GM21717 (cell line): ENCODE results near the gene FBLL1.
"Not testable (repeated sequence)": the region's sequence is repeated elsewhere in the genome, so short reads cannot be mapped to it uniquely, and the experiment has no call there.

ENCODE experiments used
- ATAC-seq: cut with Tn5 transposase; IDR thresholded peaks from one replicate; pipeline ENCODE4 v1.9.1; 2021; ENCODE audit warnings: mild to moderate bottlenecking, moderate library complexity; ENCODE audit not compliant: unreplicated experiment

FBLL1 gene

DNA sequence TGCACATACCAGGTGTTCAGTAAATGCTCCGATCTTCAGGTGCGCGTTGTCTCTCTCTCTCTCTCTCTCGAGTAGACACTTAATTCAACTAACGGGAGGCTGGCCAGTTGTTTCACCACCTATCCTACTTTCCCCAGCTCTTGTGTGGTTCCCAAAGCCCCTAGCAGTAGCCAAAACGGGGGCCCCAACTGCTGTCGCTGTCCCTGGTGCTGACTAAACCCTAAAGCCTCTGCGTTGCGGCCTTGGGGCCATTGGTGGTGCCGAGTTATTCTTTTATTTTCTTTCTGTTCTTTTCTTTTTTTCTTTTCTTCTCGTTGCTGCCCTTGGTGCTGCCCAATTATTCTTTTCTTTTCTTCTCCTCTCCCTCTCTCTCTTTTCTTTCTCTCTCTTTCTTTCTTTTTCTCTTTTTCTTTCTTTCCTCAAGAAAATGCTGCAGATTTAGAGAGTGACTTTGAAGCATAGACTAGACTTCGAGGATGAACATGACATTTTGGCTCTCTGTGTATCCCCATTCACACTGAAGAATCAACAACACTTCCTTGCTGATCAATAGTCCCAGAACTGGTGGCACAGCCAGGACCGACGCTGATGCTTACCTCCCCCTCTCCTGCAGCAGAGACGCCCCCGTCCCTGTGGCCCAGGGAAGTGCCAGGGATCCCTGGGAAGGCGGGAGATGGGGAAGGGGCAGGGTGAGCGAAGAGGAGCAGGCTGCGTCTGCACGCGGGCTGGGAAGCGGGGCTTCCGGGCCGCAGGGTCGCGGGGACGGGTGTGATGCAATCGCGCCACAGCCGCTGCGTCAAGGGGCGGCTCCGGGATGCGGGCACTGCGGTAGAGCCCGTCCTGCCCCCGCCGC lies at the start of gene FBLL1:
FBLL1 (plus strand) TSS at position 785 of the 853 bp plus-strand sequence. CDS start 200 bp downstream, outside the sequence.
- ATAC-seq = no peak

DNA sequence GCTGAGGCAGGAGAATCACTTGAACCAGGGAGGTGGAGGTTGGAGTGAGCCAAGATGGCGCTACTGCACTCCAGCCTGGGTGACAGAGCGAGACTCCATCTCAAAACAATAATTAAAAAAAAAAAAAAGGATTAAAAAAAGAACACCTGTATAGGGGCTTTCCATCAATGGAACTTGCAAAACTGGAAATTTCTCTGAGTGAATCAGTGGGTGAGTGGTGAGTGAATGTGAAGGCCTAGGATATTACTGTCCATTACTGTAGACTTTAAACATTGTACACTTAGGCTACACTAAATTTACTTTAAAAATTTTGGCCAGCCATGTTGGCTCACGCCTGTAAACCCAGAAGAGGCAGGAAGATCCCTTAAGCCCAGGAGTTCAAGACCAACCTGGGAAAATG lies 48.5 kb upstream of the FBLL1 start:
- ATAC-seq = no peak

DNA sequence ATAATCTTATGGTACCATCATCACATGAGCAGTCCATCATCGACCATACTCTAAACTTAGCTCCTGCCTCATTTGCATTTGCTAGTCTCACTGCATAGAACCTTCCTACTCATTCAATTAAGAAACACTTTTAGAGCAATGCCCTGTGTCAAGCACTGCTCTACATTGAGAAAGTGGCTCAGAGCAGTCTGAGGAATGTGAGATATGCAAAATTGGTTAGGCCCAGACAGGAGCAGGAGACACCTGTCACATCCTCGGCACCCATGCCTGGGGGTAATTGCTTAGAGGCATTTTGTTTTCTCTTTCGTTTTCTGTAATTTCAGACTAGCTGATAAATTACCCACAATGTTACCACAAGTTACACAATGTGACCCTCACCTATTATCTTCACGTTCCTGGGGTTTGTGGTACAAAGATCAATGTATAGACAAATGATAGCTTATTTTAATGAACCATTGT lies 47.7 kb upstream of the FBLL1 start:
- ATAC-seq = peak; percentile 99

DNA sequence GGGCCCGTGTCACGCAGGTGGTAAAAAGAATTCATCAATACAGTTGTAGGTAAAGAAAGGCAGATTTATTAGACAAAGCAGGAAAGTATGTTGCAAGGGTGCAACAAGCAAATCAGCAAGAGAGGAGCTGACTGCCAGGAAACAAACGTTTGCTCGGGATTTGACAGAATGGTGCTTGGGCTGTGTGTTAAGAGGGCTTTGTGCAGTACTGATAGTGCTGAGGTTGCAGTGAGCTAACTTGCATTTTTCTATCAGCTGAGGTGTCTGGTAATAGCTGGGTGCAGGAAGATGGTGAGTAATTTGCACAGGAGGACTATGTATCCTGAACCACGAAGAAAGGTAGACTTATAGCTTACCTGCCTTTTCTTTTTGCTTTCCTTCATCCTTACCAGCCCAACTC lies 46.7 kb upstream of the FBLL1 start:
- ATAC-seq = no peak

DNA sequence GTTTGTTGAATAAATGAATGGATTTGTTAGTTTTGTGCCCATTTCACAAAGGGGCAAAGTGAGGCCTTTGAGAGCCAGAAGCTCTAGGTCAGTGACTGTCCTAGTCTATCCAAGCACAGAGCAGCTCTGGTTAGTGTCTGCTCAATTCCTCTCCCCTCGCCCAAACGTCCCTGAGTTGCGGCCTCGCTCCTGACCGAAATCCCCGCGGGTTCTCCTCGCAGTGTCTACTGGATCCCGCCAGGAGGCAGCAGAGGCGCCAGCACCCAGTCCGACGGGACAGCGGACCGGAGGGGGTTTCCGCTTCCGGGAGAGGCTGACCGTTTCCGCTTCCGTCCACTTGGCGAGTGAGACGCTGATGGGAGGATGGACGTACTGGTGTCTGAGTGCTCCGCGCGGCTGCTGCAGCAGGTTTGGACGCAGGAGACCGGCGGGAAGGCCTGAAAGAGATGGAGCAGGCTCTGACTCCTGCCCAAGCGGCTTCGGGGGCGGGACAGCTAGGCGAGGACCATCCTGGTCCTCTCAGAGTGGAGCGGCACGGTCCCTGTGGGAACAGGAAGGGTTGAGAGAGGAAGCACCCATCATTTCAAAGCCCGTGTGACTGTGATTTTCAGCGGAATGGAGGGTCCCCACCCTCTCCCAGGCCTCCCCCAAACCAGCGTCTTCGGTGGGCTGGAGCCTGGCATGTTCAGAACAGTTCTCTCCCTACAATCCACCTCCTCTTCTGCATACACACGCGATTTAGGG lies 42.8 kb upstream of the FBLL1 start, which contains the start of gene RARS1:
RARS1 (plus strand) TSS at position 336 of the 744 bp plus-strand sequence; CDS start at position 364, 28 bp downstream.
- peak; percentile 75 for ATAC-seq

DNA sequence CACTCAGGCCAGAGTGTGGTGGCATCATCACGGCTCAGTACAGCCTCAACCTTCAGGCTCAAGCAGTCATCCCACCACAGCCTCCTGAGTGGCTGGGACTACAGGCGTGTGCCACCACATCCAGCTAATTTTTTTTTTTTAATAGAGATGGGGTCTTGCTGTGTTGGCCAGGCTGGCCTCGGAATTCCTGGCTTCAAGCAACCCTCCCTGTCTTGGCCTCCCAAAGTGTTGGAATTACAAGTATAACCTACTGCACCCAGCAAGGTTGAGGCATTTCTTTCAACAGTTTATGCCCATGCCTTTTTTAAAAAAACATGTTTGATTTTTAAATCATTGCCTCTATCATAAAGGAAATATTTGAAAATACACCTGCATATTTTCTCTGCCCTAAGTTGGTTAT lies 40.0 kb upstream of the FBLL1 start:
- ATAC-seq = no peak

DNA sequence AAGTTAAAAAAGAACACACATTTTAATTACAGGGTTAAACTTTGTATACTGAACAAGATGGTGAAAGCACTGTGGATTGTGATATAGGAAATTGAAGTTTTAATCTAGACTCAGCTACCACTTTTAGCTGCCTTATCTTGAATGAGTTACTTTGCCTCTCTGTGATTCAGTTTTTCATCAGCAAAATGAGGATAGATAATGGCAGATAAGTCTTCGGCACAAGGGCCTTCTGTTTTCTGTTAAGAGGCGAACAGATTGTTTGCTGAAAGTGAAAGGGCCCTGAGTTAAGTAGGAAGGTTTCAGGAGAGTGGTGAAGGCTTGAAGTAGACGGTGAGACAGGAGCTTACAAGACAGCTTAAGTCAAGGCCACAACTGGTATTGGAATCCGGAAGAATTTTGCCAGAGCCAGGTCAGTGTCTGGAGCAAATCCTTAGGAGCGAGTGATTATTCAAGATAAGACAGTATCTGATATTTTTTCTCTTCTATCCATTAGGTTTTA lies 35.0 kb upstream of the FBLL1 start:
- no peak for ATAC-seq

DNA sequence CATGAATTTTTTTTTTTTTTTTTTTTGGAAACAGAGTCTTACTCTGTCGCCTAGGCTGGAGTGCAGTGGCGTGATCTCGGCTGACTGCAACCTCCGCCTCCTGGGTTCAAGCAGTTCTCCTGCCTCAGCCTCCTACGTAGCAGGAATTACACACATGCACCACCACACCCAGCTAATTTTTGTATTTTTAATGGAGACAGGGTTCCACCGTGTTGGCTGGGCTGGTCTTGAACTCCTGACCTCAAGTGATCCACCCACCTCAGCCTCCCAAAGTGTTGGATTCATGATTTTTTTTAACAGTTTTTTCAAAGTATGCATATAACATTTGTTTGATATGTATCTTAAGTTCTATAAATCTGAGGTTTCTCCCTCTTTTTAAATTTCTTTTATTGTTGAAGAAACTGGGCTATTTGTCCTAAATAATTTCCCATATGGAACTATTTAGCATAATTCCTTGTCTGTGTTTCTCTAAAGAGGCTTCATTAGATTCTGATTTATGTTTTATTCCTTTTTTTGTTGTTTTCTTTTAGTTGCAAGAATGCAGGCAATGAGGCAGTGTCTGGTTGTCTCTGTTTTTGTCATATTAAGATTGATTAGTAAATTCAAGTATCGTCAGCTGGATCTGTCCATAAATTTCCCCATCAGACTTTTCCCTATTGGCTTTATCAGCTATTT lies 26.4 kb upstream of the FBLL1 start:
- ATAC-seq = no peak

DNA sequence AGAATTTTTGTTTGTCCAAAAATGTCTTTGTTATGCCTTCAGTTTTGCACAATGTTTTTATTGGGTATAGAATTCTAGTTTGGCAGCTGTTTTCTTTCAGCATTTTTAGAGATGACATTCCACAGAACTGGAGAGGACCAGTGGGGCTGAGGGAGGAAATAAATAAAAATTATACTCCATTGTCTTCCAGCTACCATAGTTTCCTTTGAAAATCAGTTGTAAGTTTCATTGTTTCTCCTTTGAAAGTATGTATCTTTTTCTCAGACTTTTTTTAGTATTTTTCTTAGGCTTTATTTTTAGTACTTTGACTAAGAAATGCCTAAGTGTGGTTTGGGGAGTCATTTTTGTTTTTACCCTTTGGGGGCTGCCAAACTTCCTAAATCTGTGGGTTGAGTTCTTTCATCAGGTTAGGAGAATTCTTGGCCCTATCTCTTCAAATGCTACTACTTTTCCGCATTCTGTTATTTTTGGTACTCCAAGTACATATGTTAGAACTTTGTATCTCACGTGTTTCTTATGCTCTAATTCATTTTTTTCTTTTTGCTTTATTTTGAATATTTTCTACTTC lies 15.2 kb upstream of the FBLL1 start:
- ATAC-seq = no peak

DNA sequence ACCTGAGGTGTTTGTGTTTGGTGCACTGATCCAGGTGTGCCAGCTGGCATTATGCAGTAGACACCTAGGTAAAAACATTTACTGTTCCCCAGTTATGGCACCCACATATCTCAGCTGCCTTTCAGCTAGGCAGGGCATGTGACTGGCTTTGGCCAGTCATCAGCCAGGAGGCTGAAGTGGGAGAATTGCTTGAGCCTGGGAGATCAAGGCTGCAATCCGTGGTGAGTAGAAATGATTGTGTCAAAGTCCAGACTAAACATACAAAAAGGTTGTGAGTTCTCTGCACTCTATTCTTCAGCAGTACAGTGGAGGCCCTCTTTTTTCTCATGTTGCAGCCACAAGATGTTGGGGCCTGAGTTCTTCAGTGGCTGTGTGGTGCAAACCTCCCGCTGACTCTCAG lies 3.2 kb upstream of the FBLL1 start:
- no peak for ATAC-seq

DNA sequence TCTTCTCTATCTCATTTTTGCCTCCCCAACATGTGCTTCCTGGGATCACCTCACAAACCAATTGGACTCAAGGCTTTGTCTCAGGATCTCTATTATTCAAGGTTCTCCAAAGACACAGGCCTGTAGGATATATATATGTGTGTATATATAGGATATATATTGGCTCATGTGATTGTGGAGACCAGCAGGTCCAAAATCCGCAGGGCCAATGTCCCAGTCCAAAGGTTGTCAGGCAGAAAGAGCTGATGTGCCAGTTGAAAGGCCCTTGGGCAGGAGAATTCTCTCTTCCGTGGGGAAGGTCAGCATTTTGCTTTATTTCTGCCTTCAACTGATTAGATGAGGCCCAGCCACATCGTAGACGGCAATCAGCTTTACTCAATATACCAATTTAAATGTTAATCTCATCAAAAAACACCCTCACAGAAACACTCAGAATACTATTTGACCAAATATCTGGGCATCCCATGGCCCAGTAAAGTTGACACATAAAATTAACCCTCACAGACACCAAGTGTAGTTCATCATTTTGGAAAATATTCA lies 1.3 kb upstream of the FBLL1 start:
- ATAC-seq = no peak

DNA sequence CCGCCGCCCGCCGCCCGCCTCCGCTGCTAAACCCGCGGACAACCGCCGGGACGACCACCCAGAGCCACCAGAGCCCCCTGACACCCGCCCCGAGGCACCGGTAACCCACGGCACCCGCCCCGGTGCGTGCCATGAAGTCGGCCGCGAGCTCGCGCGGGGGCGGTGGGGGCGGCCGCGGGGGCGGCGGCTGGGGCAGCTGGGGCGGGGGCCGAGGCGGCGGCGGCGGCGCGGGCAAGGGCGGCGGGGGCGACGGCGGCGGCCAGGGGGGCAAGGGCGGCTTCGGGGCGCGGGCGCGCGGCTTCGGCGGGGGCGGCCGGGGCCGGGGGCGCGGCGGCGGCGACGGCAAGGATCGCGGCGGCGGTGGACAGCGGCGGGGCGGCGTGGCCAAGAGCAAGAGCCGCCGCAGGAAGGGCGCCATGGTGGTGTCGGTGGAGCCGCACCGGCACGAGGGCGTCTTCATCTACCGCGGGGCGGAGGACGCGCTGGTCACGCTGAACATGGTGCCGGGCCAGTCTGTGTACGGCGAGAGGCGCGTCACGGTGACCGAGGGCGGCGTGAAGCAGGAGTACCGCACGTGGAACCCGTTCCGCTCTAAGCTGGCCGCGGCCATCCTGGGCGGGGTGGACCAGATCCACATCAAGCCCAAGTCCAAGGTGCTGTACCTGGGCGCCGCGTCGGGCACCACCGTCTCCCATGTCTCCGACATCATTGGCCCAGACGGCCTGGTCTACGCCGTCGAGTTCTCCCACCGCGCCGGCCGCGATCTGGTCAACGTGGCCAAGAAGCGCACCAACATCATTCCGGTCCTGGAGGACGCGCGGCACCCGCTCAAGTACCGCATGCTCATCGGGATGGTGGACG lies 499 bp downstream of the FBLL1 start:
- no peak for ATAC-seq

DNA sequence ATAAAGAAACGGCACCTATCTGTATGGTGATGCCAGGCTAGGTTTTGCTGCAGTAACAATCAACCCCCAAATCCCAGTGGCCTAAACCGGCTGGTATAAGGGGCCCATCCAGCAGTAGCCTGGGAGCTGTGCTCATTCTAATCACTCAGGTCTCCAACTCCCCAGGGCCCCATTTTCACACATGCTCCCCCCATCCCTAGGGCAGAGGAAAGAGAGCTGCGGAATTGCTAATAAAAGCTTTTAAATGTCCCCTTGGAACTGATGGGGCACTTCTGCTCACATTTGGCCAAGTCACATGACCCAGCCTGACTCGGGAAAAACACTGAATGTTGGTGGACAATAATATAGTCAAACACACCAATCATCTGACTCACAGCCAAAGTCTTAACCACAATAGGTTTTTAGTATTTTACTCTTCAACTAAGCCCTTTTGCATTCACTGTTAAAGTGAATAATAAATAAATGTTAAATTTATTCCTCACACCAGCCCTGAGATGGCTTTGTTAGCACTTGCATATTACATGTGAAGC lies 1.6 kb downstream of the FBLL1 start:
- ATAC-seq = no peak

DNA sequence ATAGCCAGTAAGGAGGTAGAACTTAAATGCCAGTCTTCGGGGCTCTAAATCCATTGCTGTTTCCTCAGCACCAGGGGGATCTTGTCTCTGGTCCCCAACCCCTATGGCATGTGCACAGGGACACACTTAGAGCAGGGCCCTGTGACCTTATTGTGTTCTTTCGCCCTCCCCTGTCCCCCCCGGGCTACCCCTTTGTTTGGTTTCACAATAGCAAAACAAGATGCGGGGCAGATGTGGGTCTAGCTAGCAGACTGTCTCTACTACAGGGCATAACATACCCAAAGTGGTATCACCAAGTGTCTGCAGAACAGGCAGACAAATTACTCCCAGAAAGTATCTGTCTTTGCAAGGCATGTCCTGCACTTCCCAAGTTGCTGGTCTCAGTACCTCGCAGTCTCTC lies 2.1 kb downstream of the FBLL1 start:
- no peak for ATAC-seq

DNA sequence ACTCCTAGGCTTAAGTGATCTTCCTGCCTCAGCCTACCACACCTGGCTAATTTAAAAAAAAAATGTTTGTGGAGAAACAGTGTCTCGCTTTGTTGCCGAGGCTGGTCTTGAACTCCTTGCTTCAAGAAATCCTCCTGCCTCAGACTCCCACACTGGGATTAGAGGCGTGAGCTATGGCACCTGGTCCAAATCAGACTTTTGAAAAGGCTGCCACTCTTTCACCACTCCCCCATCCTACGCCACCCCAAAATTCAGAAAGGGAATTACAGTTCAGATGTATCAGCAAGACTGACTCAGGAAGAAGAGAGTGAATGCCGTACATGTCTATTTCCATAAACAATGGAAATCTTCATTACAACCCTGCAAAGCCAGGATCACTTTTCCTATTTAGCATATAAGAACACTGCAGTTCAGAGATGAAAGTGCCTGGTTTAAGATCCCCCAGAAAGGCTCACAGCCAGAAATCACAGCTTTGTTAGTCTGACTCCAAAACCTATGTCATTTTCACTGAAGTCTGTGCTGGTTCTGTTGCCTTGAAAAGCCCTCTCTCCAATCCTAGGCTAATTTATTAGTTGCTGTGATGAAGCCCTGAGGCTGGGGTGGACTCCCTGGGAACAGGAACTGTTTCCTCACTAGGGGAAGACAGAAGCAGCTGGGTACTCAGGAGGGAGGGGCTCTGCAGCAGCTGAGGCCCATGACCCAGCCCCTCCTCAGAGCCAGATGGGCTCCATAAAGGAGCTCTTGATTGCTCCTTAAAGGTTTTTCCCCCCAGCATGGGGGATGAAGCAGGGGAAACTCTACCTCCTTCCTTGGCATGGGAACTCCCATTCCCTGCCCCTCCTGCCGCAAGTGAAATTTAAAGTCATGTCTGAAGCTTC lies 3.1 kb downstream of the FBLL1 start:
- no peak for ATAC-seq

DNA sequence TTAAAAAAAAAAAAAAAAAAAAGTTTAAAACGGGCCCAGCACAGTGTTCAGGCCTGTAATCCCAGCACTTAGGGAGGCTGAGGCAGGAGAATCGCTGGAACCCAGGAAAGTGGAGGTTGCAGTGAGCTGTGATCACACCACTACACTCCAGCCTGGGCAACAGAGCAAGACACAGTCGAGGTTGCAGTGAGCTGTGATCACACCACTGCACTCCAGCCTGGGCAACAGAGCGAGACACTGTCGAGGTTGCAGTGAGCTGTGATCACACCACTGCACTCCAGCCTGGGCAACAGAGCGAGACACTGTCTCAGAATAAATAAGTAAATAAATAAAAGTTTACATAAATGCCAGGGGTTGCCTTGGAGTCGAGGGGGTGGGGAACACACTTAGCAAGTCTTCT lies 5.2 kb downstream of the FBLL1 start:
- ATAC-seq = not testable (repeated sequence)

DNA sequence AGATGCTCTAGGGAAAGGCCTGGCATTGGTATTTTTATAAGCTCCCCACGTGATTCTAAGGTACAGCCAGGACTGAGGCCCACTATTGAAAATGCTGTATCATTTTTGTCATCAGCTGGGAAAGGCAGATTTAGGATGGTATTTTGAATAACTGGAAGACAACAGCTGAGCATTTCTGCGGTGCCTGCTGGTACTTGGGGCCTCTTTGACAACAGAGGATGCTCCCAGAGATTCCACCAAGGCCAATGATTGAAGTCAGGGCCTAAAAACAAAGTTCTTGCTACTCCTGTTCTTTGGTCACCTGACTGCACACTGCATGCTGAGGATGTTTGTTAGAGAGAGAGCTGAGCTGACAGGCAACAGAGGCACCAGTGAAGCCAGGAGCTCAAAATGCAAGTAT lies 8.1 kb downstream of the FBLL1 start:
- ATAC-seq = no peak

DNA sequence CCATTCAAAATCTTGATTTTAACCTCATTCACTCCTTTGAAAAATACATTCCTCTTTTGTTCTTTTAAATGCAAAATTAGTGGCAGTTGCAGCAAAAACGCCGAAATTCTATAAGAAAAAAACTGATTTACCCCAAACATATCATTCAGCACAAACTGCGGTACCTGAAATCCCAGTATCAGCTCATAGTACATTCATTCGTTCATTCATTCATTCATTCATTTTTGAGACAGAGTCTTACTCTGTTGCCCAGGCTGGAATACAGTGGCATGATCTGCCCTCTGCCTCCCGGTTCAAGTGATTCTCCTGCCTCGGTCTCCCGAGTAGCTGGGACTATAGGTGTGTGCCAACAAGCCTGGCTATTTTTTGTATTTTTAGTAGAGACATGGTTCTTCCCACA lies 20.4 kb downstream of the FBLL1 start:
- no peak for ATAC-seq
